DOHH2 (cell line): ENCODE results near the gene PPP5C.

Source experiments
- H3F3A ChIP-seq: fragments of 200-600 bp; sonication (generic), shearing (Covaris generic); 2 replicates; pipeline ENCODE4 v1.6.0; 2016; ENCODE audit warnings: antibody characterized with exemption, mild to moderate bottlenecking; ENCODE audit not compliant: control insufficient read depth, insufficient read depth
- H3K27ac ChIP-seq: fragments of 200-600 bp; sonication (generic); 2 replicates; pipeline ENCODE4 v1.5.1; 2014; ENCODE audit warnings: low read depth, mild to moderate bottlenecking, low read length, moderate library complexity
- H3K27me3 ChIP-seq: fragments of 200-600 bp; sonication (generic); 2 replicates; pipeline ENCODE4 v1.6.1; 2014; ENCODE audit warnings: mild to moderate bottlenecking, low read length, mixed read lengths; ENCODE audit not compliant: control insufficient read depth
- H3K36me3 ChIP-seq: fragments of 200-600 bp; sonication (generic); 2 replicates; pipeline ENCODE4 v1.6.1; 2014; ENCODE audit warnings: mild to moderate bottlenecking, low read length, moderate library complexity, mixed read lengths; ENCODE audit not compliant: control insufficient read depth
- H3K4me1 ChIP-seq: fragments of 200-600 bp; sonication (generic); 2 replicates; pipeline ENCODE4 v1.6.1; 2014; ENCODE audit warnings: mild to moderate bottlenecking, low read length, mixed read lengths; ENCODE audit not compliant: control insufficient read depth
- H3K4me2 ChIP-seq: fragments of 200-600 bp; sonication (generic); 2 replicates; pipeline ENCODE4 v1.6.0; 2014; ENCODE audit warnings: mild to moderate bottlenecking, low read length, moderate library complexity
- H3K4me3 ChIP-seq: fragments of 200-600 bp; sonication (generic); 2 replicates; pipeline ENCODE4 v1.5.1; 2014; ENCODE audit warnings: mild to moderate bottlenecking, low read length, mixed read lengths
- H3K79me2 ChIP-seq: fragments of 200-600 bp; sonication (generic); 2 replicates; pipeline ENCODE4 v1.6.1; 2014; ENCODE audit warnings: mild to moderate bottlenecking, low read length, mixed read lengths; ENCODE audit not compliant: control insufficient read depth
- H3K9me2 ChIP-seq: fragments of 200-600 bp; sonication (generic); replicated peaks from 2 replicates; pipeline ENCODE4 v1.6.1; 2014; ENCODE audit warnings: mild to moderate bottlenecking, low read length, mixed read lengths; ENCODE audit not compliant: control insufficient read depth
- H3K9me3 ChIP-seq: fragments of 200-600 bp; sonication (generic); 2 replicates; pipeline ENCODE4 v1.6.1; 2014; ENCODE audit warnings: antibody characterized with exemption, low read length, mixed read lengths; ENCODE audit not compliant: control insufficient read depth, insufficient read depth
- H4K20me1 ChIP-seq: fragments of 200-600 bp; sonication (generic); 2 replicates; pipeline ENCODE4 v1.6.0; 2014; ENCODE audit warnings: low read depth, mild to moderate bottlenecking, antibody characterized with exemption, low read length, moderate library complexity; ENCODE audit not compliant: control insufficient read depth, insufficient read depth
- EZH2phosphoT487 ChIP-seq: fragments of 200-600 bp; sonication (generic); IDR thresholded peaks from 2 replicates; pipeline ENCODE4 v1.6.1; 2017; ENCODE audit warnings: borderline replicate concordance, mild to moderate bottlenecking, antibody characterized with exemption, low read length, moderate library complexity, mixed read lengths
- TF ChIP-seq, protein P1 (sequence below): fragments of 200-600 bp; sonication (generic); IDR thresholded peaks from one replicate; pipeline ENCODE4 v1.5.1; 2014; ENCODE audit warnings: antibody characterized with exemption, mild to moderate bottlenecking, low read depth, low read length; ENCODE audit not compliant: poor library complexity, severe bottlenecking

PPP5C gene

DNA sequence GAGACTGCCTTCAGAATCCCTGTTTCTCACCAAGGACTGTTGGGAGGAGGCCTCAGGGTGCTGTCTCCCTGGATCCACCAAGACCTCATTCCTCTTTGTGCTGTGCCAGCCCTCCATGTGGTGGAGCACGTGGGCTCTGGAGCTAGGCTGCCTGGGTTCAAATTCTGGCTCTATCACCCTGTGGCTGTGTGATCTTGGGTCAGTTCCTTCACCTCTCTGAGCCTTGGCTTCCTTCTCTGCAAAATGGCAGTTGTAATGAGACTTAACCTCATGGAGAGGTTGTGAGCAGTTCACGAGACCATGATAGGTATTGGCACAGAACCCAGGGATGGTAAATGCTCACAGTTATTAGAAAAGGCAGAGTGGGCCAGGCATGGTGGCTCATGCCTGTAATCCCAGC is 75.5 kb downstream of the PPP5C start:
- no peaks in the 10 kb centered on the region for H4K20me1 ChIP-seq
- H3K4me2 ChIP-seq, result no peak overlapping the region
- H3K27ac ChIP-seq, result no peak overlapping the region
- H3K9me2 ChIP-seq, result no peaks in the 10 kb centered on the region
- H3K79me2 ChIP-seq, result no peaks in the 10 kb centered on the region
- no peak overlapping the region for H3K4me3 ChIP-seq
- H3K27me3 ChIP-seq, result peaks cover 25% of the 10 kb centered on the region
- H3F3A ChIP-seq, result no peaks in the 10 kb centered on the region
- TF ChIP-seq, protein P1, sequence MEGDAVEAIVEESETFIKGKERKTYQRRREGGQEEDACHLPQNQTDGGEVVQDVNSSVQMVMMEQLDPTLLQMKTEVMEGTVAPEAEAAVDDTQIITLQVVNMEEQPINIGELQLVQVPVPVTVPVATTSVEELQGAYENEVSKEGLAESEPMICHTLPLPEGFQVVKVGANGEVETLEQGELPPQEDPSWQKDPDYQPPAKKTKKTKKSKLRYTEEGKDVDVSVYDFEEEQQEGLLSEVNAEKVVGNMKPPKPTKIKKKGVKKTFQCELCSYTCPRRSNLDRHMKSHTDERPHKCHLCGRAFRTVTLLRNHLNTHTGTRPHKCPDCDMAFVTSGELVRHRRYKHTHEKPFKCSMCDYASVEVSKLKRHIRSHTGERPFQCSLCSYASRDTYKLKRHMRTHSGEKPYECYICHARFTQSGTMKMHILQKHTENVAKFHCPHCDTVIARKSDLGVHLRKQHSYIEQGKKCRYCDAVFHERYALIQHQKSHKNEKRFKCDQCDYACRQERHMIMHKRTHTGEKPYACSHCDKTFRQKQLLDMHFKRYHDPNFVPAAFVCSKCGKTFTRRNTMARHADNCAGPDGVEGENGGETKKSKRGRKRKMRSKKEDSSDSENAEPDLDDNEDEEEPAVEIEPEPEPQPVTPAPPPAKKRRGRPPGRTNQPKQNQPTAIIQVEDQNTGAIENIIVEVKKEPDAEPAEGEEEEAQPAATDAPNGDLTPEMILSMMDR, result no peak
- TF ChIP-seq EZH2phosphoT487, result no peak
- H3K4me1 ChIP-seq, result peaks cover 22% of the 10 kb centered on the region
- no peaks in the 10 kb centered on the region for H3K36me3 ChIP-seq
- no peaks in the 10 kb centered on the region for H3K9me3 ChIP-seq

DNA sequence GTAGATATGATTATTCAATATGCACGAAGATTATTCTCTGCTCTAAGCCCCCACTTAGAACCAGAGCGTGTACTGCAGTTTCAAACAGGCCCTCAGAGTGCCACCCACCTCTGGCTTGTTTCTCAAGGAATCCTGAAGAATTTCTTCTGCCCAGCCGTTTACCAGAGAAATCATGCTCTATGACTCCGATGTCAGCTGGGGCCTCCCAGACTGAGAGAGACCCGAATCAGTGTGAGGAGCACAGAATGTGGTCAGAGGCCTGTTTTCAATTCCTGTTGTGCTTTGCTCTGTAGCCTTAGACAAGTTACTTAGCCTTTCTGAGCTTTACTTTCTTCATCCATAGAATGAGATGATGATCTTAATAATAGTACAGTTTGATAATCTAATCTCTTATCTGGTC is 76.3 kb downstream of the PPP5C start:
- Histone ChIP-seq H3K27ac (no peak overlapping the region), H3K36me3 (no peaks in the 10 kb centered on the region), H3K4me1 (peaks cover 18% of the 10 kb centered on the region), H3K4me3 (no peak overlapping the region), H3K4me2 (no peak overlapping the region), H3K27me3 (peaks cover 31% of the 10 kb centered on the region), H3F3A (no peaks in the 10 kb centered on the region), H3K9me2 (no peaks in the 10 kb centered on the region), H3K79me2 (no peaks in the 10 kb centered on the region), H3K9me3 (no peaks in the 10 kb centered on the region), H4K20me1 (no peaks in the 10 kb centered on the region)
- TF ChIP-seq, protein P1, result no peak
- no peak for TF ChIP-seq EZH2phosphoT487

DNA sequence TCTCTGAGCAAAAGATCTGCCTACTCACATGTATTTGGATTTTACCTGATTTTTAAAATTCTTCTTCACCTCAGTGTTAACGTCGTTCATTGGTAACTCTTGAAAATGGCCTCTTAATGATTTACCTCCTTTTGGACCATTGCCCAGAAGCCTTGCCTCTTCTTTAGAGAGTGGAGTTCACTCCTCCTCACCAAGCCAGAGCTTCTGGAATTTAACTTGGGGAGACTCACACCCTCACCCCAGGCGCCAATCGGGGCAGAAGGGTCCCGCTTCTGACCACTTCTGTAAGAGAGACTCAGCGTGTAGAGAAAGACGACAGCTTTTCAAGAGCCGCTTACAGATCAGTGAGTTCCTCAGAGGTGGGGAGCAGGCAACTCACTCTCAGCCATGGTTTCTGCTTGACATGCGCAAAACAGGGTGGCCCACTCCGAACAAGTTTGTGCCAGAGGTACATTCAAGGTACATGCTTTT is 79.2 kb downstream of the PPP5C start:
- H3K4me1 ChIP-seq, result peaks cover 21% of the 10 kb centered on the region

More for the DNA sequence above, 79.2 kb downstream of the PPP5C start:
- Histone ChIP-seq H4K20me1 (no peaks in the 10 kb centered on the region), H3K27ac (no peak overlapping the region), H3K27me3 (peaks cover 40% of the 10 kb centered on the region), H3K9me3 (no peaks in the 10 kb centered on the region), H3F3A (no peaks in the 10 kb centered on the region), H3K9me2 (no peaks in the 10 kb centered on the region), H3K36me3 (no peaks in the 10 kb centered on the region), H3K79me2 (no peaks in the 10 kb centered on the region), H3K4me2 (peak overlapping the region; percentile 74), H3K4me3 (peak overlapping the region; percentile 71)
- TF ChIP-seq, protein P1, result no peak
- TF ChIP-seq EZH2phosphoT487, result 0 out of 2 replicates have a peak, but pooled peaks have one; percentile 57
